ENCODE results near the gene NEO1.

GRCh38 chr15:73291441-73291840, 239.2 kb downstream of the NEO1 start:
- TF ChIP-seq, protein P1, sequence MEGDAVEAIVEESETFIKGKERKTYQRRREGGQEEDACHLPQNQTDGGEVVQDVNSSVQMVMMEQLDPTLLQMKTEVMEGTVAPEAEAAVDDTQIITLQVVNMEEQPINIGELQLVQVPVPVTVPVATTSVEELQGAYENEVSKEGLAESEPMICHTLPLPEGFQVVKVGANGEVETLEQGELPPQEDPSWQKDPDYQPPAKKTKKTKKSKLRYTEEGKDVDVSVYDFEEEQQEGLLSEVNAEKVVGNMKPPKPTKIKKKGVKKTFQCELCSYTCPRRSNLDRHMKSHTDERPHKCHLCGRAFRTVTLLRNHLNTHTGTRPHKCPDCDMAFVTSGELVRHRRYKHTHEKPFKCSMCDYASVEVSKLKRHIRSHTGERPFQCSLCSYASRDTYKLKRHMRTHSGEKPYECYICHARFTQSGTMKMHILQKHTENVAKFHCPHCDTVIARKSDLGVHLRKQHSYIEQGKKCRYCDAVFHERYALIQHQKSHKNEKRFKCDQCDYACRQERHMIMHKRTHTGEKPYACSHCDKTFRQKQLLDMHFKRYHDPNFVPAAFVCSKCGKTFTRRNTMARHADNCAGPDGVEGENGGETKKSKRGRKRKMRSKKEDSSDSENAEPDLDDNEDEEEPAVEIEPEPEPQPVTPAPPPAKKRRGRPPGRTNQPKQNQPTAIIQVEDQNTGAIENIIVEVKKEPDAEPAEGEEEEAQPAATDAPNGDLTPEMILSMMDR (IDR thresholded peaks at IDR 0.05) = no peak
- TF ChIP-seq POLR2A (IDR thresholded peaks at IDR 0.05) = no peak
